Stimulated activated CD4-positive, alpha-beta T cell treated with anti-CD3 and anti-CD28 coated beads, Interleukin-12 subunit alpha, Interleukin-12 subunit beta, amount 100 ng/mL, for 24 hours (primary cell): ENCODE data around the gene TCEA3.

Experiments
- DNase-seq, 2 experiments: peaks; one replicate each; pipeline ENCODE4 v3.0.0-alpha.2; 2020; ENCODE audit warnings: low read depth in 2 of 2

TCEA3 gene

DNA sequence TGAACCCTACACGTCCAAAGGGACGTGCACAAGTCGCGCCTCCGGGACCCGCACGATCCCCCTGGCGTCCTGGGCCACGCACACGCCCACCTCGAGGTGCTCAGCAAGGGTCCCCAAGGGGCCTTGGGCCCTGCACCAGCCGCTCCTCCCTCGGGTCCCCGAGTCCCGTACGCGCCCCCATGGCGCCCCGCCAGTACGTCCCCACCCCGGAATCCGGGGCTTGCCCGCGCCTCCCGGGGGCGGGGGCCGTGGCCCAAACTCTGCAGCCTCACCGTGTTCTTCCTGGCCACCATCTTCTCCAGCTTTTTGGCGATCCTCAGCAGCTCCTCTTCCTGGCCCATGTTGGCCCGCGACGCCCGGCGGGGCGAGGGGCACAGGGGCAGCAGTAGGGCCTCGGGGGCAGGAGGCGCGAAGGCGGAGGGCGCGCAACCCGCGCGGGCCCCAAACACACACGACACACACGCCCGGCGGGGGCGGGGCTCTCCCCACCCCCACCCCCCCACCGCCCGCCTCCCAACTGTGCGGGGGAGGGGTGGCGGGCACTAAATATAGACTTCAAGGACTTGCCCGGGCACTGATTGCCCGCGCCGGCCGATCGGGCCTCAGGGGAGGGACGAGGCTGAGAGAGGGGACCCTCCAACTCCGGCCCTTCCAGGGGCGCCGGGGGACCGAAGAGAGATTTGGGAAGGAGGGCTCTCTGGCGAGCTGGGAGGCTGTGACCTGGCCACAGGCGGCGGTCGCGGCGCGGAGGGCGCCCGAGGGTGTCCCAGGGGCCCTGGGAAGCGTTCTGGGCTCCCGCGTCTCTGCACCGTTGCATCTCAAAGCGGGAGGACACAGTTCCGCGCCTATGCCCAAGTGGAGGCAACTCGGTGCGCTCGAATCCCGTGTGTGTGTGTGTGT, at the start of gene TCEA3:
Gene TCEA3, minus strand, starts transcription at position 456 of the 900 bp plus-strand sequence. Its CDS starts 115 bp downstream, at position 341.
- no peak for DNase-seq

DNA sequence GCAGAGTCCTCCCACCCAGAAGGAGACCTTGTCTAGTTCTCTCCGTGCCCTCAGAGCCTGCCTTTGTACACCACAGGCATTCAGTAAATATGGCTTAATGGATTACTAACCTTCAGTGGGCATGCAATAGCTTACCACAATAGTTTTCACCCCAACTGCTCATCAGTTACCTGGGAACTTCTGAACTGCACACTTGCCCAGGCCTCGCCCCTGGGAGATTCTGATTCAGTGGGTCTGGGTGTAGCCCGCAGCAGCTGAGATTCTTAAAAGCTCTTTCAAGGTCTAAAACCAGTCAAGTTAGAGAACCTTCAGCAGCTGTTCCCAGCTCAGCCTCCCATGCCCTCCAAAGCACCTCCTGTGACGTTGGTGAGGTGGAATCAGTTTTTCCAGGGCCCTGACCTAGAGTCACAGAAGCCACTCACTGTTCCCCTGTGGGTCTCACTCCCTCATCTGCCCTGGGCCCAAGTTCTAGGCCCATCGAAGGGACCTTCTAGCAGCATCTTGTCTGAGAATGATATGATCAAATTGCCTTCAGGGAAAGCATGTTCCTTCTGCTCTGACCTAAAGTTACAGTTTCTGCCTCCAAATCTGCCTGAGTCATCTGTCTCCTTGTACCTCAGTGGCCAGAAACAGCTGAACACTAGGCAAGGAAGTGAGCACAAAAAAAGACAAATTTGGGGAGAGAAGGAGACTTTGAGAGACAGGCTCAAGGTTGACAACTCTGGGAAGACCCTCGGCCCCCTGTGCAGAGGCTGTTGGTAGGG, 48.7 kb upstream of the TCEA3 start:
- no peak for DNase-seq

DNA sequence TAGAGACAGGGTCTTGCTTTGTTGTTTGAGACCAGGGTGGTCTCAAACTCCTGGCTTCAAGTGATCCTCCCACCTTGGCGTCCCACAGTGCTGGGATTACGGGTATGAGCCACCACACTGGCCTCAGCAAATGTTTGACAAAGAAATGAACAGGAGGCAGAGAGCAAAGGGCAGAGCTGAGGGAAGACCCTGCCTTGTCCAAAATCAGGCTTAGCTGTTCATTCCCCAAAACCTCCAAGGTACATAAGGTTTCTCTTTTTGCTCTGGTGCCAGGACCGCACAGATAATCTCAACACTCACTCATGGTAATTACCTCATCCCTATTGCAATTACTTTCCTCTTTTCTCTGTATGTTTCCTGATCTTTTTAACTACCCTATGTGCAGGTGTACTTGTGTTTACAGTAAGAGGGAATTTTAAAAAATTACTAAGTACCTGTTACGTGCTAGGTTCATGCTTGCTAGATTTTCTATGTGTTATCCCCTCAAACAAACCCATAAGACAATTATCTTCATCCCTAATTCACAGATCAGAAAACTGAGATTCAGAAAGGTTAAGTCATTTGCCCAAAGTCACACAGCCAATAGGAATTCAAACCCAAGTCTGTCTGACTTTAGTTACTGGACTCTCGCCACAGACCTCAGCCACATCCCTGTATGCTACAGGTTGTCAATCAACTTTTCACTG, 47.9 kb upstream of the TCEA3 start:
- DNase-seq, result no peak

DNA sequence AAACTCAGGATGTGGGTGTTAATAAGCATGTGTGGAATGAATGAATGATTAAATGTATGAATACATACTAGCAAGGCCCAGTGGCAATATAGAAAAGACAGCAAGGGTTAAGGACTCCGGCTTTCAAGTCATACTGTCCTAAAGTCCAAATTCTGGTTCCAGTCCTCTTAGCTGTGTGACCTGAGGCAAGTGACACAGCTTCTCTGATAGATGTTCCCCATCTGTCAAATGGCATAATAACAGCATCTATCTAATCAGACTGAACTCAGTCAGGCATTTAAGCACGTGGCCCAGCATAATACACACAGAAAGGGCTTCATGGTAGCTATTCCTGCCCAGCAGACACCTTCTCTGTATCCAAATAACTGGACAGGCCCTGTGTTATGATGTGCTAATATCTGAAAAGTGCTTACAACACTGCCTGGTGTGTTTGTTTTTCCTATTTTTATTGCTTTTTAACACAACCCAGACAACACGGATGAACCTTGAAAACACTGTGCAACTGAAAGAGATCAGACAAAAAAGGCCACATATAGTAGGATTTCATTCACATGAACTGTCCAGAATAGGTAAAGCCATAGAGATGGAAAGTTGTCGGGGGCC, 47.0 kb upstream of the TCEA3 start:
- no peak for DNase-seq

DNA sequence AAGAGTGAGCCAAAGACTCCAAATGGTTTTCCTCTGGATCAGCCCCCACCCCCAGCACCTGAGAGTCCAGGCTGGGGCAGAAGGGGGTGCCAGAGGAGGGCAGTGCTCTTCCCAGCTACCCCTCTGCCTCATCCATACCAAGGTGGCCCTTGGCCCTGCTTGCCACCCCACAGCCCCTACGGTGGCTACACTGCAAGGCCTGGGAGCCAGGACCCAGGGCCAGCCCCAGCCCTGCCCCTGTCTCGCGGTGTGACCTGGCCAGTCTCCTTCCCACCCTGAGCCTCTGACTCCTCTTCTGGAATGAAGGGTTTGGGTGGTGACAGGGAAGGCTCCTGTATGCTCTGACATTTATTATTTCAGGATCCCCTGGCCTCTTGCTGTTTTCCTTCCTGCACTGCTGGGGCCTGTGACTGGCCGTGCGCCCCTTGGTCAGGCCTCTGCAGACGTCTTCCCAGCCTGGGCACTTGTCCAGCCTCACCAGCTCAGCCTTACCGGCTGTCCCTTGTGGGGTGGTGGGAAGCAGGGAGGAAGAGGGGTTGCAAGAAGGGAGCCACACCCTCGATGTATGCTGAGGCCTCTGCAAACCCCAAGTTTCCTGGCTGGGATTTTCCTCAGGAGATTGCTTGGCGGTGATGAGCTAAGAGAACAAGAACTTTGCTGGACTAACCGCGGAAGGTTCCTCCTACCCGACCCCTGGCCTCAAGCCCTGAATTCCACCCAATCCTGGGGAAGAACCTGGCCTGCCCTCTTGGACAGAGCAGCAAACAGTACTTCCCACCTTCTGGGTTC, 45.9 kb upstream of the TCEA3 start:
- no peak for DNase-seq

DNA sequence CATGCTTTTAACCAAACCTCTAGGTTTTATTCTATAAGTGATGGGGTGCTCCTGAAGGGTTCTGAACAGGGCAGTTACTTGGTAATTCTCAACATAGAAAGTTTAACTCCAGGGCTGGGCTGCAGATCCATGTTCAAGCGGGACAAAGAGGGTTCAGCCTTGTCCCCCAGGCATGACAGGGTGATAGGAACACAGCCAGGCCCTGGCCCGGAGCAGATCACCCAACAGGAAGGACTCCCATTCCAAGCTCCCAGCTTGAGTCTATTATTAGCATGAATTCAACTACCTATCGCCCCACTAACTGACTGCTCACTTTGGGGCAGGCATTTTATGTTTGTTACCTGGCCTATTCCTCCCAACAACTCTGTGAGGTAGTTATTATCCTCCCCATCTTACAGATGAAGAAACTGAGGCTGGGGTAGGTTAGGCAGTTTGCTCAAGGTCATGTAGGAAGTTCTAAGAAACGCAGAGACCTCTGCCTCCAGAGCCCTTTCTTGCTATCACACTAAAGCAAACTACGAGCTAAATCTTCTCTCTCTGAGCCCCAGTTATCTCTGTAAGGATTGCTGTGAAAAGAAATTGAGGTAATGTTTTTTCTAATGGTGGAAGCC, 44.9 kb upstream of the TCEA3 start:
- no peak for DNase-seq

DNA sequence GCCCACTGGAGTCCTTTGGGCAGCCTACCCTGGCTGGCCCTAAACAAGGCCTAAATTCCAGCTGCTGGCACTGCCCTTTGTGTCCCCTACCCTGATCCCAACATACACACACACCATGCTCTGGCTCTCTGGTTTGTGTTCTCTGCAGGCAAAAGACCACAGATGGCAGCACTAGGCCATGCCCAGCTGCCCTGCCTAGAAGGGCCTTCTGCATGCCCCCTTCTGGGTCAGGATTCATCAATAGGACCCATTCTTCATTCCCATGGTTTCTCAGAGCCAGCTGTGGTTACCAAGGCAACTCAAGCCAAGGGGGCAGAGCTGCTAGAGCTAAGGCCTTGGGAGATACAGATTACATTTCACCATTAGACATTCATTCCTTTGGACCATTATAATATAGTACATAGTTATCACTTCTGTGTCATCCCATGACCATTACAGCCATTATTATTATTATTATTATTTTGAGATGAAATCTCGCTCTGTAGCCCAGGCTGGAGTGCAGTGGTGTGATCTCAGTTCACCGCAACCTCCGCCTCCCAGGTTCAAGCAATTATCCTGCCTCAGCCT, 42.0 kb upstream of the TCEA3 start:
- no peak for DNase-seq

DNA sequence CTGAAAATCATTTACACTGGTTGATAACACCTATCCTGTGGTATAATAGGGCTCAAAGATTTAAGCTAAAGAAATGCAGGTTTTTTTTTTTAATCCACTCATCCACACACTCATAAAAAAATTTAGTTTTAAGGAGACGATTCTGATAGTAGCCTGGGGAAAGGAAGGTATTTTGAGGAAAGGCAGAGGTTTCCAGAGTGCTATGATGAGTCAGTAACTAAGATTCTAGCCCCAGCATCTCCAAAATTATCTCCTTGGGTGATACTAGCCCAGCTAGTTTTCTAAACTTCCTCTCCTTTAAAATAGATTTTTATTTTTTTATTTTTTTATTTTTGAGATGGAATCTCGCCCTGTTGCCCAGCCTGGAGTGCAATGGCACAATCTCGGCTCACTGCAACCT, 38.7 kb upstream of the TCEA3 start:
- DNase-seq, result no peak

DNA sequence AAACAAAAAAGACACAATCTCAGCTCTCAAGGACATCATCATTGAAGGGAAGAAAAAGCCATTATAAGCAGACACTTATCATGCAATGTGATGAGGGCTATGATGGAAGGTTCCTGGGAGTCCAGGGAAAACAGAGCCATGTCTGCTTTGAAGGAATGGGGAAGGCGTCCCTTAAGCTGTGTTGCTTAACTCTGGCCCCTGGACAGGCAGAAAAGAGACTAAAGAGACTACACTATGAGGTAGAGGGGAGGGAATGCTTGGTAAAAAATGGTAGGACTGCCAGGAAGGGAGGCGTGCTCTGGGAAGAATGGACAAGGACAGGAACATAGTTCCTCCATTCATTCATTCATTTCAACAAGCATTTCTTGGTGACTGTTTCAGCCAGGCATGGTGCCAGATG, 38.2 kb upstream of the TCEA3 start:
- DNase-seq, result no peak

DNA sequence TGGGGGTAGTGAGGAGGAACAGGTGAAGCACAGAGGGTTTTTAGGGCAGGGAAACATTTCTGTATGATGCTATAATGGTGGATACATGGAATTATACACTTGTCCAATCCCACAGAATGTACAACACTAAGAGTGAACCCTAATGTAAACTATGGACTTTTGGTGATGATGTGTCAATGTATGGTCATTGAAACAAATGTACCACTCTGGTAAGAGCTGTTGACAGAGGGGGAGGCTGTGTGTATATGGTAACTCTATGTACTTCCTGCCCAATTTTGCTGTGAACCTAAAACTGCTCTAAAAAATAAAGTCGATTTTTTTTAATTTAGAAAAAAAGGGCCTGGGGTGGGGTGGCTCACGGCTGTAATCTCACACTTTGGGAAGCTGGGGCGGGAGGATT, 36.5 kb upstream of the TCEA3 start:
- no peak for DNase-seq

DNA sequence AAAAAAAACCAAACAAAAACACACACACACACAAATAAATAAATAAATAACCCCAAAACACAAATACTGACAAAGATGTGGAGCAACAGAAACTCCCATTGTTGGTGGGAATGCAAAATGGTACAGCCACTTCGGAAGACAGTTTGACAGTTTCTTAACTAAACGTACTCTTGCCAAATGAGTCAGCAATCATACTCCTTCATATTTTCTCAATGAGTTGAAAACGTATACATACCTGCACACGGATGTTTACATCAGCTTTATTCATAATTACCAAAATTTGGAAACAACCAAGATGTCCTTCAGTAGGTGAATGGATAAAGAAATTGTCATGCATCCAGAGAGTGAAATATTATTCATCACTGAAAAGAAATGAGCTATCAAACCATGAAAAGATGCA, 36.0 kb upstream of the TCEA3 start:
- DNase-seq, result no peak

DNA sequence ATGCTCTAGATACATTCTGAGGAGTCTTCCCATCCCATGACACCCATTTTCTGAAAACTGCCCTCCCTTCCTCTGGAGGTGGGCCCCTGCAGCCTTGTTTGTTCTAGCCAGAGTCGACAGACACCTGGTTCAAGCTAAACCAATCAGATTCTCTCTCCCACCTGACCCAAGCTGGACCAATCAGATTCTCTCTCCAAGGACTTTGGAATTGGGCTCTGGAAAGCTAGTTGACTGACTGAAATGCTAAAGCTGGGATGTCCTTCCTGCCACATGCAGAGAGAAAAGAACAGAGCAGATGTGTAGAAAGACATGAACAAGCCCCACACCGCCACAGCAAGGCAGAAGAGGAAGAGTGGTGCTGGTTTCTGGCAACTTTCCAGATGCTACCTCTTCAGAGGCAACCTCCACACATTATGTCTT, 34.8 kb upstream of the TCEA3 start:
- no peak for DNase-seq

DNA sequence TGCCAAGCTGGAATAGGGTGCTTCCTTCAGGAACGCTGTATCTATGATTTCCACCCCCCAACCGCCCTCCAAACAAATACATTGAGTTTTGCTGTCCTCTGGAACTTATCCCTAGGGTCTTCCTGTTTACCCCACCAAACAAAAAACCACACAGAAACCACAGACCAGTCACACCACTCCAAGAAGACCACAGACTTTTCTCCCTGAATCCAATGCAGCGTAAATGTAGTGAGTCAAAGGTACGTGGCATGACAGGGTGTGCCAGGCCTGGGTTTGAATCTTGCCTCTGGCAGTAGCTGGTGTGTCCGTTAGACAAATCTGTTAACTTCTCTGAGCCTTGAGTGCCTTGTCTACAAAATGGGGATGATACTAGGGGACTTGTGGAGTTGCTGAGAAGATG, 31.7 kb upstream of the TCEA3 start:
- DNase-seq, result no peak

DNA sequence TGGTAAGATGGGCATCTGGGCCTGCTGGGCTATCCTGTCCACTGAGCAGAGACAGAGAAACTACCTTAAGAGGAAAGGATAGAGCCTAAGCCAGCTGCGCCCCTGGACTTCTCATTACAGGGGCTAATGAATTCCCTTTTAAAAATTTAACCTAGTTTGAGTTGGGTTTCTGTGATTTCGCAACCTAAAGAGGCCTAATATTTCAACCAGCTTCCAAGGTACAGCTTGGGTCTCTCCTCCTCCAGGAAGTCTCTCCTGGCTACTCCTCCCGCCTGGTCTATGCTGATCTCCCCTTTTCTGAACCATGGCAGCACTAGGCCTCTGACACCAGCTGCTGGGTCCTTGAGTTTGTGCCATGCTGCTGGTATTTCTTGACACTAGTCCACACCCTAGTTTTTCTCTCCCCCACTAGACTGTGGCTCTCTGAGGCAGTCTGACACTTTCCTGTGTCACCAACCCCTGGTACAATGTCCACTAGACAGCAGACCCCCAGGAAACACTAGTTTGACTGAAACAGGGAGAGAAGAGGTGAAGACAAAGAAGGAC, 29.0 kb upstream of the TCEA3 start:
- no peak for DNase-seq

DNA sequence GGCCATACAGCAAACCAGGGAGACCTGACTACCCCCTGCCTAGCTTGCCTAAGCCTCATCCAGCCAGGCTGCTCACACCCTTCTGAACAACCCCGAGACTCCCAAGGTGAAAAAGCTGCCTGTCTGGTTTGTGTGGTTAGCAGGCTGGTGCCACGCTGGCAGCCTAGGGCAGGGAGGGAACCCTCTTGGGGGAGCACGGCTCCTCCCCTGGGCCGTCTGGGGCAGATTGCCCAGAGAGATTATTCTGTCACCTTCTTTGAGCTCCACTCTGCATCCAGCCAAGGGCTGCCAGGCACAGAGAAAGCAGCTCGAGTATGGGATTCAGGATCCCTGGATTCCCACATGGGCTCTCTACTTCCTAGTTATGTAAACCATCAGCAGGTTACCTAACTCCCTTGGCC, 27.5 kb upstream of the TCEA3 start:
- no peak for DNase-seq

DNA sequence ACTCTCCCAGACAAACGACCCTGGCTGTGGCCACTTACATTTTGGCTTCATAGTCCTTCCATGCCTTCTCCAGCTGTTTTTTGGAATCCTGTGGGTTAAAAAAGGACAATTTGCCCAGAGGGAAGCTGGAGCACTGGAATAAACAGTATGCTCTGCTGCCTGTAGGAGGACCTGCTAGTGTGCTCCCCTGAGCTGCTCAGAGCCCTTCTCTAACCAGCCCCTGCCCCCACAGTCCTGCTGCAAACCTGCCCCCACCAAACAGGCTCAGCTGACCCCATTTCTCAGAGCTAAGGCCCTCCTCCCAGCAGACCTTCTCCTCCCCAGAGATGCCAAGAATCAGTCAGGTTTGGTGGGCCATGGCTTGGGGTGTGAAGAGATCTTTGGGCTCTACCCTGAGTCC, 26.9 kb upstream of the TCEA3 start:
- no peak for DNase-seq

DNA sequence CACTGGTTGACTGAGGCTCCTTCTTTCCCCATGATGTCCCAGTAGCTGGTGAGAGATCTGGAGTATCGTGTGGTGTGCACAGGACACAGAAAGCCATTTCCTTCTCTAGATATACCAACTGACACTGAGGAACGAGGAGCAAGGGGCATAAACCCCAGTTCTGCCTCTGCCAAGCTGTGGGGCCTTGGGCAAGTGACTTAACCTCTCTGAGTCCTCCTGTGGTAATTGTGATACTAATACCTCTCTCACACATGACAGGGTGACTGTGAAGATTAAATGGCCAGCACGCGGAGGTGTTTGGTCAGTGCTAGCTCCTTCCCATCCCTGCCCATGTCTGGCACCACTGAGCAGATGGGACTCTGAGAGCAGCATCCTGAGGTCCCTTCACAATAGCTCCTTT, 26.3 kb upstream of the TCEA3 start:
- no peak for DNase-seq

DNA sequence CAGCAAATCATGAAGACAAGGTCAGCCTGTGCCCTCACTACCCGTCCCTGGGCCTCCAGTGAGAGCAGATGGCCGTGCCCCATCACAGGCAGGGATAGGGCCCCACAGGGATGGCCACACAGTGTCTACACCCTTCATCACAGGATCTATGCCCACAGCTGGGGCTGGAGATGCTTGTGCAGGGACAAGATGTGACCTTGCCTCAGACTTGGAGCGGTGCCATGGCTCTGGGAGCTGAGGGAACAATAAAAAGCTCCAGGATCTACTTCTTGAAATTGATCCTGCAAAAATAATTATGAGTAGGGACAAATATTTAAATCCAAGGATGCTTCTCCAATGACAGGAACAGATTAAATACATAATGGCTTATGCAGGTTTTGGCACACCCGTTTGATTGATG, 25.4 kb upstream of the TCEA3 start:
- no peak for DNase-seq

DNA sequence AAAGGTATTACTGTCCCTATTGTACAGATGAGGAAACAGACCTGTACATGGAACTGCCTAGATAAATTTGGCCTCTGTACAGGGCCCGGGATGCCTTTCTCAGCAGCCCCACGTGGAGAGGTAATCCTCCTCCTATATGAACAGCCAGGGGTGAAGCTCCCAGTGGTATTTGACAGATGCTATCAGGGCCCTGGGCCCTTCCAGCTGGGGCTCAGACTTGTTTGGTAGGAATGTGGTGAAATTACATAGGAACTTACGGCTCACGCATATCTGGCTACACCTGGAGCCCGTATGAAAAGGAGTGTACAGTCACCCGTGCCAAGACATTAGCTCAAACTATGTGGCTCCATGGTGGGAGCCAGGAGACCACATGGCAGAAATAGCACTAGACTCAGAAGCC, 24.8 kb upstream of the TCEA3 start:
- no peak for DNase-seq

DNA sequence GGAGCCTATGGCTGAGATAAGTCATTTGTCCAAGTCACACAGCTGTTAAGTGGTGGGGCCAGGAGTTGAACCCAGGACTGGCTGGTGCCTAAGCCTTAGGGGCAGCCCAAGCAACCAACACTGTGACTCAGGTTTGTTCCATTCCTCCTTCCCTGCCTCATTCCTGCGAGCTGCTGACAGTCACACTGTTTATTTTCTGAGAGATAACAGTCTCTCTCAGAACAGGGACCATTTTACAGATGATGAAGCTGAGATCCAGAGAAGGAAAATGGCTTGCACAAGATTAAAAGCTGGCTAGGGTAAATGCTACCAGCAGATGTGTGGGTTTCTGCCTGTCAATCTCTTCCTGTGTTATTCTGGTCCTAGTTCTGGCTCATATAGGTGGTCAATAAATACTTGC, 24.3 kb upstream of the TCEA3 start:
- DNase-seq, result no peak
